ENCODE measurements around the gene IDH2. TPM values are rescaled to one million over a fixed set of nuclear protein-coding genes. Genes with fewer than 3 reads are reported as not detected.

IDH2 gene
- total RNA-seq, 1 donor, result 28.6 TPM

DNA sequence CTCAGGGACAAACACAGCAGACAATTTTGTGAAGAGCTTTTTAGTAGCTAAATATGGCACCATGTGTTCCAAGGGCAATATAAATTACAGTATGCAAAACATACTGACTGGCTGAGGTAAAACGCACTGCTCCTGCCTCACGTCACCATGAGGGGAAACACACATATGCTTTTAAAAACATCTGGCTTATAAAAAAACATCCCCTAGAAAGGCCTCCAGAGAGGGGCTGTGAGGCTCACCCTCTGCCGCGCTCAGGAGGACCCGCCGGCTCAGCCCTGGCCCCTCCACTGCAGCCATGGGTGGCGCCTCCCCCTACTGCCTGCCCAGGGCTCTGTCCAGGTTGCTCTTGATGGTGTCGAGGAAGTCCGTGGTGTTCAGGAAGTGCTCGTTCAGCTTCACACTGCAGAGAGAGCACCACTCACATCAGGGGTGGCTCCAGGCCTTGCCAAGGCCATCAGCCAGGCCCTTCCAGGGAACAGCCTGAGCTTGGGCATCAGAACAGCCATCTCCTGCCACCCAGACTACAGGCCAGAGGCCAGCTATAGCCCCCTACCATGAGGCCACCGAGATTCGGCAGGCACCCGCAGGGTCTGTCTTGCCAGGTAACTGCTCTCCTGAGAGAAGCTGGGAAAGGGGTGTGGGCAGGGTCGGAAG, 18.2 kb downstream of the IDH2 start:
- no peak overlapping the region for H3K4me3 ChIP-seq (ENCODE audit: low read depth, low read length)
- TF ChIP-seq, protein P1, sequence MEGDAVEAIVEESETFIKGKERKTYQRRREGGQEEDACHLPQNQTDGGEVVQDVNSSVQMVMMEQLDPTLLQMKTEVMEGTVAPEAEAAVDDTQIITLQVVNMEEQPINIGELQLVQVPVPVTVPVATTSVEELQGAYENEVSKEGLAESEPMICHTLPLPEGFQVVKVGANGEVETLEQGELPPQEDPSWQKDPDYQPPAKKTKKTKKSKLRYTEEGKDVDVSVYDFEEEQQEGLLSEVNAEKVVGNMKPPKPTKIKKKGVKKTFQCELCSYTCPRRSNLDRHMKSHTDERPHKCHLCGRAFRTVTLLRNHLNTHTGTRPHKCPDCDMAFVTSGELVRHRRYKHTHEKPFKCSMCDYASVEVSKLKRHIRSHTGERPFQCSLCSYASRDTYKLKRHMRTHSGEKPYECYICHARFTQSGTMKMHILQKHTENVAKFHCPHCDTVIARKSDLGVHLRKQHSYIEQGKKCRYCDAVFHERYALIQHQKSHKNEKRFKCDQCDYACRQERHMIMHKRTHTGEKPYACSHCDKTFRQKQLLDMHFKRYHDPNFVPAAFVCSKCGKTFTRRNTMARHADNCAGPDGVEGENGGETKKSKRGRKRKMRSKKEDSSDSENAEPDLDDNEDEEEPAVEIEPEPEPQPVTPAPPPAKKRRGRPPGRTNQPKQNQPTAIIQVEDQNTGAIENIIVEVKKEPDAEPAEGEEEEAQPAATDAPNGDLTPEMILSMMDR (IDR thresholded peaks at IDR 0.05; ENCODE audit: insufficient read depth, low read length), result no peak
- DNase-seq (ENCODE audit: low read depth), result no peak

DNA sequence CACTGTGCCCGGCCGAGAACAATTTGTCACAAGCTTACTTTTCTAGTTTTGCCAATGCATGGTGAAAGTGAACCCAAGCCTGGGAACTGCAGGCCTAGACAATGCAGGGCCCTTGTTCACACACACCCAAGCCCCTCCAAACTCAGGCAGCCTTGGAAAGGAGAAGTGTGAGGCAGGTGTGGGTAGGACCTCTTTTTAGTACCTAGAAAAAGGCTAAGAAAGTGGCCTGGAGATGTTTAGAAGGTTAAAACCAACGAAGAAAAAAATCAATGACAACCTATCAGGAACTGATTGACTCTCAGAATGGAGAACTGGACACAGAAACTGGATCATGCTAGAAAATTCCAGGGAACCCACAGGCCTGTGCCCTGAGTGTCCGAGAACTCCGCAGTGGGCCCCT, 18.8 kb downstream of the IDH2 start:
- TF ChIP-seq, protein P1 (IDR thresholded peaks at IDR 0.05; ENCODE audit: insufficient read depth, low read length), result no peak
- H3K4me3 ChIP-seq (ENCODE audit: low read depth, low read length), result no peak overlapping the region
- DNase-seq (ENCODE audit: low read depth), result no peak

DNA sequence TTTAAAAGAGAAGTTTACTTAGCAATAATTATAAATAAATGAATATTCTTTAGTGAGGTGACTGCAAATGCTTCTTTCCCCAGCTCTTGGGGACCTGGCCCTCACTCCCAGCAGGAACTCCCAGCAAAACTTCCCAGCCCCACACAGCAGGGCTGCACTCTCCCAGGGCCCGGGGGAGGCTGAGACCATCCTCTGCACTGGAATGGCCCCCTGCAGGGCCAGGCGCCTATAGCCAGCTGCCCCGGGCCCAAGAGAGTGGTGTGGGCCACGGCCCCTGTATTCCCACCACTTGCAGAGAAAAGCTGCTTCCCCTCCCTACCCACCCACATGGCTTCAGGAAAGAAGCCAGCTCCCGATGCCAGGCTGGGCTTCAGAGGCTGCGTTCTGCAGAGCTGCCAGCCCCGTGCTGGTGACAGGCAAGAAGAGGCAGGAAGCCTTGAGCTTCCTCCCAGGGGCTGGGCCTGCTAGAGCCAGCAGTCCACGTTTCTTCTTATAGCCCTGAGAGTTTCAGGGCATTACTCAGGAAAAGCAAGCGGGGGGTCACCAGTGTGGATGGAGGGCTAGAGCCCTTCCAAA, 20.0 kb downstream of the IDH2 start:
- TF ChIP-seq, protein P1 (IDR thresholded peaks at IDR 0.05; ENCODE audit: insufficient read depth, low read length), result no peak
- DNase-seq (ENCODE audit: low read depth), result no peak
- no peak overlapping the region for H3K4me3 ChIP-seq (ENCODE audit: low read depth, low read length)

DNA sequence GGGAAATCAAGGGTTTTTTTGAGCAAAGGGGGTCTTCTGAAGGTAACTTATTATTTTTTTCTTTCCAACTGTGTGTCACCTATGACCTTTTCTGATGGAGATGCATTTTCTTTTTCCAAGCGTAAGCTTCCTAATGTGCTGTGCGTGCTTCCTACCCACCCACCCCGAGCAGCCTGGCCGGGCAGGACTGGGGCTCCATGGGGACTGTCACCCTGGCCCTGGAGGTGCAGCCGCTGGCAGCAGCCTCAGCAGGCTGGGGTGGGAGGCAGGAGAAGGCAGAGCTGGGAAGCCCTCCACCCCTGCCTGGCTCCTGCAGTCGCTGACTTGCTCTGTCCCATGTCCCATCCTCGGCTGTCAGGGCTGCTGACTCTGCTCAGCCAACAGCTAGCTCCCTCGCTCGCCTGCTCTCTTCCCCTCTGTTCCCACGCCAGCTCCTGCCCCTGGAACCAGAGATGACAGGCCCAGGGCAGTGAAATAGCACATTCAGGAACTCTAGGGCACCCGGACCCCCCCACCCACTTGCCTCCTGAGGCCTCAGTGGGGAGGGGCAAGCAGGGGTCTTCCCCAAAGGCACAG, 21.4 kb downstream of the IDH2 start:
- no peak for DNase-seq (ENCODE audit: low read depth)
- no peak overlapping the region for H3K4me3 ChIP-seq (ENCODE audit: low read depth, low read length)
- TF ChIP-seq, protein P1 (IDR thresholded peaks at IDR 0.05; ENCODE audit: insufficient read depth, low read length), result no peak

DNA sequence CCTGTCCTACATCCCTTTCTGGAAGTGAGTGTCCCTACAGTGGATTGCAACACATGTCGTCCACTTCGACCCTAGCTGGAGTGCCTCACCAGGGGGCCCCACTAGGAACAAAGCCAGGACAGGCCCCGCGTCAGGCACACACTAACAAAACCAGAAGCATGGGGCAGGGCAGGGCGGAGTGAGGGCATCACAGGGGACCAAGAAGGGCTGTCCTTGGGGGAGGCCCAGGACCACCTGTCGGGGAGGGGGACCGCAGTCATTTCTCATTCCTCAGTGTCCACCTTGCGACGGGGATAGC, 21.9 kb downstream of the IDH2 start:
- DNase-seq (ENCODE audit: low read depth), result no peak
- no peak overlapping the region for H3K4me3 ChIP-seq (ENCODE audit: low read depth, low read length)
- TF ChIP-seq, protein P1 (IDR thresholded peaks at IDR 0.05; ENCODE audit: insufficient read depth, low read length), result no peak

DNA sequence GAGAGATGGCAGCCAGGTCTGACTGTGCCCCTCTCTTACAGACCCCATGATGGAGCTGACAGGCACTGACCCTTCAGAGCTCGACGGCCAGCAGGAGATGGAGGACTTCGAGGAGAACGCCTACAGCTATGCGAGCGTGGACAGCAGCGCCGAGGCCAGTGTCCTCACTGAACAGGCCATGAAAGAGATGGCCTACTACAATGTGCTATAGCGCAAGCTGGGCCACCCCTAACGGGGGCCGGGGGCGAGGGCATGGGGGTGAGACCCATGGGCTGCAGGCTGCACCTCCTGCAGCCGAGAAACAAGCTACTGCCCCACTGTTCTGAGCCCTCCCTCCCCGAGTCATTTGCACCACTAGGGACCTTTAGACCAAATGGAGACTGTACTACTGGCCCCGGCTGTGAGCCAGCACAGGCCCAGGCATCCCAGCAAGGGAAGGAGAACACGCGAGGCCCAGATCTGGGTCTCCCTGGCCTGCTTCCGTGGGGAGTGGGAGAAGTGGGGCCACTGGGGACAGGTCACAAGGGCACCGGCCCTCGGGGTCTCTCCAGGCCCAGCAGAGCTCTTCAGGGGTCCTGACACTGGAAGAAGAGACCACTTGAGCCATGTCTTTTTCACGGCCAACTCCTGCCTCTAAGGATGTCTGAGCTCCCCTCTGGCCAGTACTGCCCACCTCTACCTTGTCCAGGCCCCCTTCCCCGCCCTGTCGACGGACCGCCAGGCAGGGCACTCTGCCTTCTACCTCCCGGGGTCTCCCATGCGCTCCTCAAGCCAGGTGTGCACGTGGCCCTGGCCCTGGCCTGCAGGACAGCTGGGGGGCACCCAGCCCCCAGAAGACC, 22.4 kb downstream of the IDH2 start:
- no peak overlapping the region for H3K4me3 ChIP-seq (ENCODE audit: low read depth, low read length)
- TF ChIP-seq, protein P1 (IDR thresholded peaks at IDR 0.05; ENCODE audit: insufficient read depth, low read length), result no peak
- no peak for DNase-seq (ENCODE audit: low read depth)
